GM21447 (cell line): ENCODE measurements around the gene ANKK1.

Source experiments
- ATAC-seq: cut with Tn5 transposase; IDR thresholded peaks from one replicate; pipeline ENCODE4 v1.9.1; 2021; ENCODE audit not compliant: unreplicated experiment

ANKK1 gene

DNA sequence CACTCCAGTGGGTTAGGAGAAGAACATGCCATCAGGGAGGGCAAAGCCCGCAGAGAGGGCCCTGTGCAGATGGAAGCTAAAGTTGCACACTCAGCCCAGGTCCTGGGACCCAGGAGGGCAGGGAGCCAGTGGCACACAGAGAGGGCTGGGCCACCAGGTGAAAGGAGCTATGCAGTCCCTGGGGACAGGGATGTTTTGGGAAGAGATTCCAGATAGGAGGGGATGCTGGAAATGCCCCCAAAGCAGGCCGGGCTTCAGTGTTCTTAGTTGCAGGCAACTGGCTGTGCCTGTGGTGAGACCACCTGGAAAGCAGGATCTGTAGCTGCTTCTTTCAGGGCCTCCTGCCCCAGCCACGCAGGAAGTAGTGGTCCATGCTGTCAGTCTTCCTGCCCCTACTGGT is 19.6 kb downstream of the ANKK1 start:
- ATAC-seq = no peak

- ATAC-seq = no peak
Measured at GRCh38 chr11:113408206-113408605, 20.6 kb downstream of the ANKK1 start.

- ATAC-seq = no peak
Measured at GRCh38 chr11:113408887-113409286, 21.3 kb downstream of the ANKK1 start.

DNA sequence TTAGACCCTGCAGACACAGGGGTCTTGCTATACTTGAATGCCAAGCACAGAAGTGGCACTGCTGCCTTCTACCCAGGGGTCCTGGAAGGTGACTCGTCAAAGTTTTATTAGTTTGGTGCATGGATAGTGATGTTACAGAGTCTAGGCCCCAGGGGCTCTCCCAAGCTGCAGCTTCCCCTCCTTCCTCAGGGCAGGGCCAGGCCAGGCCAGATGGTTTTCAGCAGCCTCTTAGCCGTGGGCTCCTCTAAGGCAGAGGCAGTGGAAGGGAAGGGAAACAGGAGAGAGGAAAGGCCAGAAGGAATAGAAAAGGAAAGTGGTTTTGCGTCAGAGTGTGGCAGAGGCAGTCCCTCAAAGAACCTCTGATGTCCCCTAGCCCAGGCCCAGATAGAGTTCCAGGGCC is 21.9 kb downstream of the ANKK1 start:
- ATAC-seq = no peak

GRCh38 chr11:113410414-113411135 is 23.0 kb downstream of the ANKK1 start:
- no peak for ATAC-seq

GRCh38 chr11:113411536-113411935 is 24.0 kb downstream of the ANKK1 start:
- ATAC-seq = no peak

- no peak for ATAC-seq
Measured at GRCh38 chr11:113412675-113413074, 25.1 kb downstream of the ANKK1 start.

GRCh38 chr11:113415343-113415742 is 27.8 kb downstream of the ANKK1 start:
- no peak for ATAC-seq

- ATAC-seq = no peak
Measured at GRCh38 chr11:113417428-113417827, 29.8 kb downstream of the ANKK1 start.

GRCh38 chr11:113419454-113420003 is 31.9 kb downstream of the ANKK1 start:
- ATAC-seq = no peak

- ATAC-seq = no peak
Measured at GRCh38 chr11:113420808-113421207, 33.2 kb downstream of the ANKK1 start.

GRCh38 chr11:113426686-113427085 is 39.1 kb downstream of the ANKK1 start:
- ATAC-seq = no peak

GRCh38 chr11:113431746-113432145 is 44.2 kb downstream of the ANKK1 start:
- no peak for ATAC-seq

GRCh38 chr11:113435190-113435968 is 47.8 kb downstream of the ANKK1 start:
- no peak for ATAC-seq

DNA sequence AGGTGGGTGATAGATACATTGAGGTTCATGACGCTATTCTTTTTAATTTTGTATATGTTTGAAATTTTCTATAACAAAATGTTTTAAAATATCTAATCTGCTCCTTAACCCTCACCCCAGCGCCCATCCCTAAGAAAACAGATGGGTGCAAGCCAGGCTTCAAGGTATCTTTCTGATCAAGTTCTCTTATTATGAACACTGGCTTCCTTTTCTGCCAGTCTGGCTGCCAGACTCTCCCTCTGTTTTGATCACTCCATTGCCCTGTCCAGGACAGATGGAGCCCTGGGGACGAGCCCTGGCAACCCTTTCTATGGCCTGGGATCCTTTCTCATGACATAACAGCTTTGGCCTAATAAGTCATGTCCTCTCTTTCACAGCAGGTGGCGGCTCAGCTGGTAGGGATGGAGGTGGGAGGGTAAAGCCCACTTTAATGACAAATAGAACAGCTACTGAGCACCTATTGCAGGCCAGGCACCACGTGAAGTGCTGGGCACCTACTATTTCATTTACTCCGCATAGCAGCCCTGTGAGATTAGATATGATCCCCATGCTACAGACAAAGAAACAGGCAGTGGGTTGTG is 49.2 kb downstream of the ANKK1 start:
- ATAC-seq = no peak

- ATAC-seq = no peak
Measured at GRCh38 chr11:113440816-113441215, 53.2 kb downstream of the ANKK1 start.

GRCh38 chr11:113444502-113445123 is 57.0 kb downstream of the ANKK1 start:
- no peak for ATAC-seq

GRCh38 chr11:113446112-113446511 is 58.5 kb downstream of the ANKK1 start:
- no peak for ATAC-seq

DNA sequence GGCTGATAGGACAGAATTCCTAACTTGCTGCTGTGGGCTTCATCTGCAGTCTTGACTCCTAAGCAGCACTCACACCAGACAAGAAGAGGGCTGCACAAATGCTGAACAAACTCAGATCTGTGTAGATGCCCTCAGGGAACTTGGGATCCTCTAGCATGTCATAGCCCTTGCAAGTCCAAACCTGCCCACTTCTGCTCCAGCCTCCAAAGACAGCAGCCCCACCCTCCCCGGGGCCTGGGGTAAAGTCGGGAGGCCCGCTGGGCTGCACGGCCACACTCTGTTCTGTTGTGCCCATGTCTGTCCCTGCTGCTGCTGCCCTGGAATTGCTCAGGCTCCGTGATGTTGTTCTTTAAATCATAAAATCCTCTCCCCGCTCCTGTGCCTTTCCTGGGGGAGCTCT is 59.4 kb downstream of the ANKK1 start:
- ATAC-seq = no peak

DNA sequence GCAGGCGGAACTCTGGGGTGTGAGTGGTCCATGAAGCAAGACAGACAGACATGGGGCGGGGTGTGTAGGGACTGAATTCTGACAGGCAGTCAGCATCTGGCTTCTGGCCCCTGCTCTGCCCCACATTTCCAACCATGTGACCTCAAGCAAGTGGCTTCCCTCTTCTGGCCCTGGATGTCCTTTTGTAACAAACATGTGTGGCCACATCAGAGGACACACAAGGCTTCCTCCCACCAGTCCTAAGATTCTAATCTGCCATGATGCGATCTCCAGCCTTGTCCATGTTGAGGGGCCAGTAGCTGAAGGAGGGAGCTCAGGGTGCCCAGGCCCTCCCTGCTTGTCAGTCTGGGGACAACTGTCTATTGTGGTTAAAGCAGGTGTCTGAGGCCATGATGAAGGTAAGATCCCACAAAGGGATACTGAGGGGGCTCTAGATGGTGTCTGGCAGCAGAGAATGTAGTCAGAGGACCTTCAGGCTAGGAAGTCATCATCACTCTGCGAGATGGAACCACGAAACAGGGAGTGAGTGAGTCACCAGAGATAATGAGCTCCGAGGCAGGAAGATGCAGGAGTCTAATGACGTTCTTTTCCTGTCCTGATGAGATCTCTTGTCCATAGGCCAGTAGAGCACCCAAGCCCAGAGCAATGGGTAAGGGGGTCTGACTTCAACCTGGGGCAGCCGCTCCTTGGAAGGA is 60.2 kb downstream of the ANKK1 start:
- ATAC-seq = no peak

GRCh38 chr11:113448316-113448677 is 60.7 kb downstream of the ANKK1 start:
- ATAC-seq = no peak
